ENCODE results near the gene IL10.

Gene IL10

DNA sequence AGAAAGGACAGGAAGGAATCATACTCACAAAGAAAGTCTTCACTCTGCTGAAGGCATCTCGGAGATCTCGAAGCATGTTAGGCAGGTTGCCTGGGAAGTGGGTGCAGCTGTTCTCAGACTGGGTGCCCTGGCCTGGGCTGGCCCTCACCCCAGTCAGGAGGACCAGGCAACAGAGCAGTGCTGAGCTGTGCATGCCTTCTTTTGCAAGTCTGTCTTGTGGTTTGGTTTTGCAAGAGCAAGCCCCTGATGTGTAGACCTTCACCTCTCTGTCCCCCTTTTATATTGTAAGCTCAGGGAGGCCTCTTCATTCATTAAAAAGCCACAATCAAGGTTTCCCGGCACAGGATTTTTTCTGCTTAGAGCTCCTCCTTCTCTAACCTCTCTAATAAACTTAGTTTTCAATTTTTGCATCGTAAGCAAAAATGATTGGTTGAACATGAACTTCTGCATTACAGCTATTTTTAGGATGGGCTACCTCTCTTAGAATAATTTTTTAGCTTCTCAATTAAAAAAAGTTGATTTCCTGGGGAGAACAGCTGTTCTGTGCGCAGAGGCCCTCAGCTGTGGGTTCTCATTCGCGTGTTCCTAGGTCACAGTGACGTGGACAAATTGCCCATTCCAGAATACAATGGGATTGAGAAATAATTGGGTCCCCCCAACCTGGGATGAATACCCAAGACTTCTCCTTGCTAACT, at the start of gene IL10:
TSS of gene IL10 (minus strand) at position 252 of the 695 bp plus-strand sequence. CDS start at position 193, 59 bp downstream.
- ATAC-seq = no peak
- DNase-seq = no peak

DNA sequence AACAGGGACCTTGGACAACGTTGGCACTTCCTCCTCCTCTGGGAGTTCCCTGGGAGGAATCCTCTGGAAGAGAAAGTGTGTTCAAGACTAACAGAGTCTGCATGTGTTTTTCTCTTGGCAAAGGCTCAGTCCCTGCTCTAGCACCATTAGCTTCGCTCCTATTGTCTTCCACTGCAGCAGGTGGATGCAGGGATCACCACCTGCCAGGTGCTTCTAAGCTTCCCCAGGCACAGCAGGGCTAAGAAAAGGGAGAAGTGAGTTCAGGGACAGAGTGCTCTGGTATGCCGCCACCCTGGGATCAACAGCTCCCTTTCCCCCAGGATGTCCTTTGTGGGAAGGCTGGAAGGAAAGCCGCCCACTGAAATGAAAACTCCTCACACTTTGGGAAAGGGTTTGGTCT, 49.2 kb upstream of the IL10 start:
- DNase-seq (no peak), ATAC-seq (no peak)

DNA sequence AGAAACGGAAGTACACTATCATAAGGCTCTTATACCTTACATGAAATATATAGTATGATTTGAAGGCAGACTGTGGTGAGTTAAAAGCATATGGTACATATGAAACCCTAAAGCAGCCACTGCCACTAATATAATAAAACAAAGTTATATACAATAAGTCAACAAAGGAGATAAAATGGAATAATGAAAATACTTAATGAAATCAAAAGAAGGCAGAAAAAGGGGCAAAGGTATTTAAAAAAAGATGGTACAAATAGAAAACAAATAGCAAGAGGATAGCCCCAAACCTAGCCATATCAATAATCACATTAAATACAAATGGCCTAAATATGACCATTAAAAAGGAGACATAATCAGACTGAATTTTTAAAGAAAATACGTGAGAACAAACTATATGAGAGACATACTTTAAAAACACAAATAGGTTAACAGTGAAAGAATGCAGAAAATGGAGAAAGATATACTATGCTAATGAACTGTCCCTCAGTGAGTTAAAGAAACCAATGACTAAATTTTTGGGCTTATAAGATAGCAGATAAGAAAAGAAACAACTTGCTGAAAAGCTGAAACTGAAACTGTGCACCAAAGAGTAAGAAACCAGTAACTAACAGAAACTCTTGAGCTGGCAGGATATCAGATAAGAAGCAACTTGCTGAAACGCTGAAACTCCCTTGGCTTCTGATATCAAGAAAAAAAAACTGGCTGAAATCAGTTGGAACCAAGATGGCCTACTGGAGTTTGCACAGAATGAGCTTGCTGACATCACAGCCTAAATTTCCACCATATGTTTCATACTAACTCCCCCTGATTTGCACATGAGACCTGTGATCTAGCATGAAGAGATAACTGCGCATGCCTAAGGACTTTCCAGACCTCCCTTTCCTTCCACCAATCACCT, 44.3 kb upstream of the IL10 start:
- peak; percentile 93 for ATAC-seq
- DNase-seq = no peak

GRCh38 chr1:206814716-206815341, 42.5 kb upstream of the IL10 start:
- DNase-seq (no peak), ATAC-seq (no peak)

DNA sequence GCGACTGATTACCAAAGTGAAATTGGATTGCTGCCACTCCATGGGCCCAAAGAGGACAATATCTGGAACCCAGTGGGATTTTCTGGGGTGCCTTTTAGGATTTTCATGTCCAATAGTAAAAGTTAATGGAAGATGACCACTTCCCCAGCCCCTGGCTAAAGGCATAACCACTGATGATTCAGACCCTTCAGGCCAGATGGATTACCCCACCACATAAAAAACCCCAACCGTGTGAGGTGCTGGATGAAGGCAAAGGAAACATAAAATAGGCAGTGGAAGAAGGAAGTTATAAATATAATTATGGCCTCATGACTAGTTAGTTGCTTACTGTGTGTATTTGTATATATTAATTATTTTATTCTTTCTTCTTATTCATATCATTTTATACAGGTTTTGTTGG, 40.2 kb upstream of the IL10 start:
- DNase-seq = no peak
- ATAC-seq = no peak

DNA sequence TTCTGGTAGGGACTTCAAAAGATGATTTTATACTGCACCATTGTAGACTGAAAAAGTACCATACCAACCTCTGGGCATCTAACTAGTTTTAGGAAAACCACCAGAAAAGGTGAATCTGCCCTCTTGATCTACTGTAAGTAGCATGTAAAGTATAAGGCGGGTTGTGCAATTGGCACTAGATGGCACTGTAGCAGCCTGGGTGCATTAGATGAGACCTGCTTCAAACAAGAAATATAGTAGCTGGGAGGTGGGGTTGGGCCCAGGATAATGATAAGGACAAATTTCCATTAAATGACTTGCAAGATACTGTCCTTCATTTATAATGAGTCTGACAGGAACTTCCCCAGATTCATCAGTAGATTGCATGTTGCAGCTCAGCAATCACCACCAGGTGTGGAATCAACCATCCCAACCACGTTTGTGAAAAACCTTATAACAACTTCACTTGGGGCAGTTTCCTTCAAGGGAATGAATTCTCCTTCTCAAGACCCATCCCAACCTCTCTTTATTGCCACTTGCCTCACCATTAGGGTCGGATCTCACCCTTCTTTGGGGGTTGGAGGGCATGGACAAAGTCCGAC, 37.3 kb upstream of the IL10 start:
- no peak for DNase-seq
- peak; percentile 58 for ATAC-seq

GRCh38 chr1:206808615-206809014, 36.3 kb upstream of the IL10 start:
- ATAC-seq (peak; percentile 83), DNase-seq (no peak)

- DNase-seq = no peak
- no peak for ATAC-seq
These were observed 33.1 kb upstream of the IL10 start for GRCh38 chr1:206805357-206805756.

DNA sequence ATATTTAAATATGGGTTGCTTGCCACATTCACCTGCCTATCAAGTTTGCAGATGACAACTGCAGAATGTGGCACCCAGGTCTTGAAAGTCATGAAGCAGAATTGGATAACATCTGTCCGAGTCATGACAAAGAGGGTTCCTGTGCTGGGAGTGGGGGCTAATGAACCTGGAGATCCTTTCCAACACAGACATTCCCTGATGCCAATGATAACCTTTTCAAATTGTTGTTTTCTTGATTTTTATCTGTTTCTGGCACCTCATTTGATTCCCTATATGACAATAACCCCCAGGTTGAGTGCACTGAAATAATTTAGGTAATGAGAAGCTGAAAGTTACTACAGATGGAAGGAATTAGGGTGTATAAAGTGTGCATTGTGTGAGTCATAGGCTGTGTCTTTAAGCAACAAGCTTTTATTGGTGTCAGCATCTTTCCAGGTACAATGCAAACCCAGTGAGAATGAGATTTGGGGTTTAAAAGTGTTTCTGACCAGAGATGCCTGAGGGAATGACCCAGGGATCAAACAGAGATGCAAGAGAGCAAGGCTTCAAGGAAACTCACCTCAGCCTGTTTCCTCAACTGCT, 32.0 kb upstream of the IL10 start:
- DNase-seq (no peak), ATAC-seq (no peak)

- peak; percentile 71 for DNase-seq
- peak; percentile 96 for ATAC-seq
These were observed 31.0 kb upstream of the IL10 start for GRCh38 chr1:206803221-206803730.

GRCh38 chr1:206802401-206802800, 30.1 kb upstream of the IL10 start:
- DNase-seq (no peak), ATAC-seq (no peak)

DNA sequence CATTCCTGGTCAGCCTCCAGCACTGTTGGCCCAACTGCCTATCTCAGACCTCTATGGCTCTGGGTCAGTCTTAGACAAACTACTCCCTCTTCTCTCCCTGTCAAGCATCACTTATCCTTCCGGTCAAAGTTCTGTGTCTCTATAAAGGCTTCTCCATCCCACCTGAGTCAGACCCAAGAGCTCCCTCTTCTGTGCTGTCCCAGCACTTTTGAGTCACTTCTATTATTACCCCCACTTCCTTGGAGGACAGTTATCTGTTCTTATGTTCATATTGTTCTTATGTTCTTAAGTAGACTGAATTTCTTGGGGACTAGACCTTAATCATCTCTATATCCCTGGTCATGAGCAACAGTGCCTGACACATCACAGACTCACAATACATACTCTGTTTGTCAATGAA, 29.2 kb upstream of the IL10 start:
- no peak for ATAC-seq
- no peak for DNase-seq

DNA sequence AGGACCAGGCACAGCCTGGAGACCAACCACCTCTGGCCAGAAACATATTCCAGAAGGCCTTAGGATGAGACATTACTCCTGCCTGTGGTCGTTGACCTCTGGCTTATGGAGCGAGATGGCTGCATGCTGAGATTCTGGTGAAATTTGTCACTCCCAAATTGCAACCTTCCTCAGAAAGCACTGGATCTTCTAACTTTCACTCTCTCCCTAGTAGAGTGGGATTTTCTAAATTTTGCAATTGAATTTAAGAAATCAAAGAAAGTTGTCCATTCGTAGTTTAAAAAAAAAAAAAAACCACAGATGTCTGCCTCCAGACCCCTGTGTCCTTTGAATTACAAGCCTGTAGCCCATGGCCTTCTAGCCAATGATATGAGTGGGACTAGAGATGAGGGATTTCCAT, 28.6 kb upstream of the IL10 start:
- no peak for ATAC-seq
- no peak for DNase-seq

GRCh38 chr1:206800411-206800810, 28.1 kb upstream of the IL10 start:
- DNase-seq (no peak), ATAC-seq (no peak)

GRCh38 chr1:206799311-206799710, 27.0 kb upstream of the IL10 start:
- no peak for DNase-seq
- ATAC-seq = no peak

DNA sequence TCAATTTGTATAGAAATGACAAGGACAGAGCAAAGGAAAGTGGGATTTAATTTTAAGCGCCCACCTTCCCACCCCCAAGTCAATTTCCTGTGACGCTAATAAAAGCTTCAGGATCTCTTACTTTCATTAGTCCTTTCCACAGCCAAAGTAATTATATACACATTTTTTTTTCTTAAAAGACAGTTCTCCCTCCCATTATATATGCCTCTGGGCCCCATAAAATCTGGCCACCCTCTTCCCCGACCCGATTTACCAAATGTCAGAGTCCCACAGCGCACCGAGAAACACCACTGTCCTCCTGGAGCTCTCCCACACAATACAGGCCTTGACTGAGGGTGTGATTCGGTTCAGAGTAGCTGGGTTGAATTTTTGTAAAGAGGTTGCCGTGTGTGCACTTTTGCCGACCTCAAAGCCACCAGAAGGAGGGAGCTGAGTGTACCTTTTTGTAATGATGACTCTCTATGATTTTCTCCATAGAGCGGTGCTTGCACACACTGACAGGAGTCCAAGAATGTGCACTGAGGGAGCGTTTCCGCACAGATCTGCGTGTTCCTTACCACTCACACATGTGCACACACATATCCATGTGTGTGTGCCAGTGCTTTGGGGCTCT, 26.2 kb upstream of the IL10 start:
- ATAC-seq = peak; percentile 7
- no peak for DNase-seq

DNA sequence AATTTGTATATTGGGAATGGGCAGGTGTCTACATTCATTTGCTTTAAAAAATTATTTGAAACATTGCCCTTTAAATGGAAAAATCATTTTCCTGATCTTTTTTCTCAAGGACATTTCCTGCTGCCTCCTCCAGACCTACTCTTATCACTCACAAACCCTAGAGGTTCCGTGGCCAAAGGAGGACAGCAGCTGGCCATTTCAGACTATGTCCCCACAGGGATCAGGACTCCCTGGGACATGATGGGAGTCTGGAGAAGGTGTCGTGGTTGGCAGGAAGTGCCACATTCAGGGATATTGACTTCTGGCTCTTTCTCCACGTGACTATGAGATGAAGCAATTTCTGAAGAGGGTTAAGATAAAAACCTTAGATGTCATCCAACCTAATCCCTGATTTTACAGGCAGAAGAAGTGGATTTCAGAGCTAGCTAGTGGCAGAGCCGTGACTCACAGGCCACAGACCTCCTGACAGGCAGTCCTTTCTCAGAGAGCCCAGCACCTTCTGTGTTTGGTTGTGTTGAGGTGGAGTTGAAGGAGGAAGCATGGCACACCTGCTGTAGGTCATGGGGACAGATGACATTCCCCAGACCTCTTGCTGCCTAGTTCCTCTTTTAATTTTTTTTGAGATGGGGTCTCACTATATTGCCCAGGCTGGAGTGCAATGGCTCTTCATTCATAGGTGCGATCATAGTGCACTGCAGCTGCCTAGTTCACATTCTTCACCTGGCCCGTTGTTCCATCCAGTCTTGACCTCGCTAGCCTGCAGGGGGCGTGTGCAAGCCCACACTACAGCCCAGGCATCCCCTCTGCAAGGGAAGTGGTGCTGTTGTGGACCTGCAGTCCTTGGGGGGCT, 25.5 kb upstream of the IL10 start:
- ATAC-seq (no peak), DNase-seq (no peak)

DNA sequence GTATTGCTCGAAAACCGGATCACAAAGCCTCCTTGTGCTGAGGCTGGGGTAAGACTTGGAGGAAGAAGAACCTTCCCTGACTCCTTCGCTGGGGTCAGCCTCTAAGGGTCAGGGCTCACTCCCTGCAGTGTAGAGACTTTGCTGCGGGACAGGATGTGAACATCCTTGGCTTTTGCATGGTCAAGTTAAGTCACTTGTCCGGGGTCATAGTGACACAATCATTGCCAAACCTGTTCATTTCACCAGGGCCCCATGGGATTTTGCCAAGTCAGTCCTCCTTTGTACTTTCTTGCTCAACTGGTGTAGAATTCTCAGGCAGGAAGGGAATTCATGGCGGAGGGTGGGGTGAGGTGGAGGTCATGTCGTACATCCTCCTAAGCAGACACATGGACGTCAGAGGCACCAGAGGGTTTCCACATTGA, 24.7 kb upstream of the IL10 start:
- DNase-seq (no peak), ATAC-seq (no peak)

- DNase-seq = no peak
- ATAC-seq = no peak
These were observed 23.8 kb upstream of the IL10 start for GRCh38 chr1:206796116-206796515.

GRCh38 chr1:206794294-206794908, 22.1 kb upstream of the IL10 start:
- DNase-seq = peak; percentile 58
- peak; percentile 58 for ATAC-seq
